Measurements from ENCODE around the gene TVP23B.
"Not testable (repeated sequence)": the region's sequence is repeated elsewhere in the genome, so short reads cannot be mapped to it uniquely, and the experiment has no call there.

DNA sequence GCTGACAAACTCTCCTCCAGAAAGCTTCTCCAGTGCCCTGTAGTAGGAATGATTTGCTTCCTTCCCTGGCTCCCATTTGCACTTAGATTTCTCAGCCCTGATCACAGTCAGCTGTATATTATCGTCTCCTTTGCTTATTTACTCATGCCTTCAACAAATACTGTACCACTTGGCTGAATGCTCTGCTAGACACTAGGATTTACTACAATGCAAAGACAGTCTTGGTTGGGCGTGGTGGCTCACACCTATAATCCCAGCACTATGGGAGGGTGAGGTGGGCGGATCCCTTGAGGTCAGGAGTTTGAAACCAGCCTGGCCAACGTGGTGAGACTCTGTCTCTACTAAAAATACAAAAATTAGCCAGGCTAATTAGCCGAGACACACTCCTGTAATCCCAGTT lies 5.9 kb downstream of the TVP23B start:
- TF ChIP-seq, protein P1, sequence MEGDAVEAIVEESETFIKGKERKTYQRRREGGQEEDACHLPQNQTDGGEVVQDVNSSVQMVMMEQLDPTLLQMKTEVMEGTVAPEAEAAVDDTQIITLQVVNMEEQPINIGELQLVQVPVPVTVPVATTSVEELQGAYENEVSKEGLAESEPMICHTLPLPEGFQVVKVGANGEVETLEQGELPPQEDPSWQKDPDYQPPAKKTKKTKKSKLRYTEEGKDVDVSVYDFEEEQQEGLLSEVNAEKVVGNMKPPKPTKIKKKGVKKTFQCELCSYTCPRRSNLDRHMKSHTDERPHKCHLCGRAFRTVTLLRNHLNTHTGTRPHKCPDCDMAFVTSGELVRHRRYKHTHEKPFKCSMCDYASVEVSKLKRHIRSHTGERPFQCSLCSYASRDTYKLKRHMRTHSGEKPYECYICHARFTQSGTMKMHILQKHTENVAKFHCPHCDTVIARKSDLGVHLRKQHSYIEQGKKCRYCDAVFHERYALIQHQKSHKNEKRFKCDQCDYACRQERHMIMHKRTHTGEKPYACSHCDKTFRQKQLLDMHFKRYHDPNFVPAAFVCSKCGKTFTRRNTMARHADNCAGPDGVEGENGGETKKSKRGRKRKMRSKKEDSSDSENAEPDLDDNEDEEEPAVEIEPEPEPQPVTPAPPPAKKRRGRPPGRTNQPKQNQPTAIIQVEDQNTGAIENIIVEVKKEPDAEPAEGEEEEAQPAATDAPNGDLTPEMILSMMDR (IDR thresholded peaks at IDR 0.05) = not testable (repeated sequence)
- TF ChIP-seq POLR2A (IDR thresholded peaks at IDR 0.05) = not testable (repeated sequence)

Data from testis (tissue), 2 donors.